Natural killer cell (primary cell): ENCODE data around the gene CDC42EP3. TPM values are rescaled to one million over a fixed set of nuclear protein-coding genes. Genes with fewer than 3 reads are reported as not detected.

Experiments
- ATAC-seq, 3 donors: fragments of 150-1000 bp in 2 of 3; fragments of 200-7000 bp in 1 of 3; cut with Tn5 transposase; 1 replicate in 1 of 3; 2 replicates in 2 of 3; pipeline ENCODE4 v1.10.0; 2021; ENCODE audit warnings: mild to moderate bottlenecking in 2 of 3, moderate library complexity in 2 of 3
- DNase-seq, 2 donors: peaks; one replicate each; pipeline versions ENCODE4 v3.0.0 to v3.0.0-alpha.2; 2013 to 2021; ENCODE audit warnings: mixed read lengths in 1 of 2
- H3K27ac ChIP-seq: one replicate; pipeline ENCODE4 v1.5.1; 2013; ENCODE audit warnings: mild to moderate bottlenecking, low read length
- H3K27me3 ChIP-seq: one replicate; pipeline ENCODE4 v1.6.1; 2013; ENCODE audit warnings: low read length; ENCODE audit not compliant: control insufficient read depth, insufficient read depth
- H3K36me3 ChIP-seq: one replicate; pipeline ENCODE4 v1.6.1; 2013; ENCODE audit warnings: low read length; ENCODE audit not compliant: control insufficient read depth, insufficient read depth
- H3K4me1 ChIP-seq: one replicate; pipeline ENCODE4 v1.6.1; 2013; ENCODE audit warnings: low read length; ENCODE audit not compliant: control insufficient read depth, insufficient read depth
- H3K4me3 ChIP-seq: one replicate; pipeline ENCODE4 v1.5.1; 2013; ENCODE audit warnings: low read length
- H3K9me3 ChIP-seq: one replicate; pipeline ENCODE4 v1.6.1; 2013; ENCODE audit warnings: low read length; ENCODE audit not compliant: control insufficient read depth, insufficient read depth
- H3K27ac Mint-ChIP-seq, 2 donors: one replicate each; pipeline ENCODE4 v1.8.0; 2022; ENCODE audit warnings: mild to moderate bottlenecking in 2 of 2, mixed read lengths in 2 of 2, moderate library complexity in 1 of 2
- H3K27me3 Mint-ChIP-seq, 2 donors: one replicate each; pipeline ENCODE4 v1.8.0; 2022; ENCODE audit warnings: low read depth in 2 of 2, mixed read lengths in 2 of 2
- H3K36me3 Mint-ChIP-seq: one replicate; pipeline ENCODE4 v1.8.0; 2022; ENCODE audit warnings: mixed read lengths
- H3K4me1 Mint-ChIP-seq, 2 donors: one replicate each; pipeline ENCODE4 v1.8.0; 2022; ENCODE audit warnings: mixed read lengths in 2 of 2
- H3K4me3 Mint-ChIP-seq: one replicate; pipeline ENCODE4 v1.8.0; 2022; ENCODE audit warnings: mild to moderate bottlenecking, moderate library complexity, mixed read lengths
- H3K9me3 Mint-ChIP-seq, 2 donors: one replicate each; pipeline ENCODE4 v1.8.0; 2022; ENCODE audit warnings: mixed read lengths in 2 of 2
- WGBS: methylation state at CpG from one replicate; pipeline ENCODE4 v1.1.7; 2013; ENCODE audit warnings: missing lambda C conversion rate; ENCODE audit not compliant: insufficient coverage; 5-methylcytosine and 5-hydroxymethylcytosine counted together
- intact Hi-C: fragments of 100-400 bp; cut with micrococcal nuclease; formaldehyde crosslinking; loops from one replicate; pipeline ENCODE4 v1.14.2; 2022
- total RNA-seq, 4 donors: library from RNA; stranded (reverse); fragments of 120-200 nt in 1 of 4; gene quantifications; one replicate each; pipeline versions ENCODE4 v1.2.3 to v1.2.4, GENCODE V29; 2013 to 2022
- TF ChIP-seq, protein P1 (sequence below): fragments of 200-600 bp; IDR thresholded peaks from one replicate; pipeline ENCODE4 v1.8.0; 2022; ENCODE audit warnings: antibody characterized with exemption

The CDC42EP3 gene
- total RNA-seq, 3 donors from 2014 or later (not counting 1 experiment from before 2014, with no cell fraction given): 73.9 to 105 (median 84.6) TPM

GRCh38 chr2:37616677-37617005, 54.8 kb downstream of the CDC42EP3 start:
- H3K27me3 ChIP-seq: no peaks in the 10 kb centered on the region
- H3K27ac Mint-ChIP-seq: peak overlapping the region; percentile 88 to 92
- DNase-seq (no peak), ATAC-seq (peak in 2 of 3 donors; percentile 20 to 21)
- H3K27ac ChIP-seq: peak overlapping the region; percentile 68
- no peaks in the 10 kb centered on the region for H3K36me3 Mint-ChIP-seq
- 100% methylated on average over 2 of the region's 2 CpGs for WGBS
- peaks cover 71 to 72% of the 10 kb centered on the region in 2 donors for H3K4me1 Mint-ChIP-seq
- no peaks in the 10 kb centered on the region for H3K36me3 ChIP-seq
- intact Hi-C loops: loop anchor here (1.0 to 2.0 kb wide), 2 partner anchors 8 to 16 kb away; no protein-coding TSS in a partner anchor
- no peaks in the 10 kb centered on the region for H3K9me3 Mint-ChIP-seq
- H3K4me3 Mint-ChIP-seq: peak overlapping the region; percentile 7
- peaks cover 40% of the 10 kb centered on the region for H3K4me1 ChIP-seq
- H3K9me3 ChIP-seq: no peaks in the 10 kb centered on the region
- no peaks in the 10 kb centered on the region for H3K27me3 Mint-ChIP-seq
- H3K4me3 ChIP-seq: no peak overlapping the region
- TF ChIP-seq, protein P1, sequence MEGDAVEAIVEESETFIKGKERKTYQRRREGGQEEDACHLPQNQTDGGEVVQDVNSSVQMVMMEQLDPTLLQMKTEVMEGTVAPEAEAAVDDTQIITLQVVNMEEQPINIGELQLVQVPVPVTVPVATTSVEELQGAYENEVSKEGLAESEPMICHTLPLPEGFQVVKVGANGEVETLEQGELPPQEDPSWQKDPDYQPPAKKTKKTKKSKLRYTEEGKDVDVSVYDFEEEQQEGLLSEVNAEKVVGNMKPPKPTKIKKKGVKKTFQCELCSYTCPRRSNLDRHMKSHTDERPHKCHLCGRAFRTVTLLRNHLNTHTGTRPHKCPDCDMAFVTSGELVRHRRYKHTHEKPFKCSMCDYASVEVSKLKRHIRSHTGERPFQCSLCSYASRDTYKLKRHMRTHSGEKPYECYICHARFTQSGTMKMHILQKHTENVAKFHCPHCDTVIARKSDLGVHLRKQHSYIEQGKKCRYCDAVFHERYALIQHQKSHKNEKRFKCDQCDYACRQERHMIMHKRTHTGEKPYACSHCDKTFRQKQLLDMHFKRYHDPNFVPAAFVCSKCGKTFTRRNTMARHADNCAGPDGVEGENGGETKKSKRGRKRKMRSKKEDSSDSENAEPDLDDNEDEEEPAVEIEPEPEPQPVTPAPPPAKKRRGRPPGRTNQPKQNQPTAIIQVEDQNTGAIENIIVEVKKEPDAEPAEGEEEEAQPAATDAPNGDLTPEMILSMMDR: no peak

GRCh38 chr2:37615804-37616676, 55.4 kb downstream of the CDC42EP3 start:
- intact Hi-C loops: loop anchor here (1.0 to 2.0 kb wide), 2 partner anchors 8 to 15 kb away; no protein-coding TSS in a partner anchor
- Mint-ChIP-seq H3K27me3 (no peaks in the 10 kb centered on the region), H3K4me3 (peak overlapping the region; percentile 59), H3K9me3 (no peaks in the 10 kb centered on the region), H3K27ac (peak overlapping the region; percentile 88 to 92), H3K36me3 (no peaks in the 10 kb centered on the region), H3K4me1 (peaks cover 66 to 68% of the 10 kb centered on the region in 2 donors)
- ATAC-seq (peak; percentile 82 to 92 (median 85)), DNase-seq (peak; percentile 59 to 80)
- no peaks in the 10 kb centered on the region for H3K9me3 ChIP-seq
- peaks cover 40% of the 10 kb centered on the region for H3K4me1 ChIP-seq
- 32% methylated on average over 6 of the region's 6 CpGs for WGBS
- H3K27me3 ChIP-seq: no peaks in the 10 kb centered on the region
- H3K4me3 ChIP-seq: no peak overlapping the region
- TF ChIP-seq, protein P1: no peak
- no peaks in the 10 kb centered on the region for H3K36me3 ChIP-seq
- peak overlapping the region; percentile 68 for H3K27ac ChIP-seq

DNA sequence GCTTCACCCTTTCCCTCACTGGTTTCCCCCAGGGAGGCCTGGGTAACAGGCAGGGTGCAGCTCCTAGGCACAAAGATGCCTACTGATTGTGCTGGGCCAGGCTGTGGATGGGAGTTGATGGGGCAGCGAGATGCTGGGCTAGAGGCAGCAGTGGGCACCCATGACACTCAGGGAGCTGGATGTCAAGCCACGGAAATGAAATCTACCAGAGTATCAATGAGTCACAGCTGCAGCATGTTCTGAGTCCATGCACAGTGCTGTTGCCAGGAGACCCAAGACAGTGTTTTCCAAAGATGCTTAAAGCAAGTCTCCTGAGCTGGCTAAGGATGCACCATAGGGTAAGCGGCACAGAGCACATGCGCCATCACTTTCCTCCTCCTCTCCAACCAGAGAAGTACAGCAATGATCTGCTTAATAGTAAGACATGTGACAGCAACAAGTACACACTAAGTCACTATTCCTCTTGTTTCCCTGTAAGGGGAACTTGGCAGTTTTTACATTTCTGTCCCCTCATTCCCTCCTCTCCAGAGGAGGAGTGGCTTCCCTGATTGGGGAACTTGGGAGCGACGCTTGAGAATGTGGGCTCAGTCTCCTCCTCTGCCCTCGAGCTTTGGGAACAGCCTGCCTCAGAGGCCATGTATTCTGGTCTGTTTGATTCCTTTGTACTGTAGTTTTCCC, 57.2 kb downstream of the CDC42EP3 start:
- TF ChIP-seq, protein P1: no peak
- no peaks in the 10 kb centered on the region for H3K9me3 ChIP-seq
- no peak overlapping the region for H3K4me3 Mint-ChIP-seq
- H3K27me3 ChIP-seq: no peaks in the 10 kb centered on the region
- H3K4me3 ChIP-seq: no peak overlapping the region
- peaks cover 61 to 70% of the 10 kb centered on the region in 2 donors for H3K4me1 Mint-ChIP-seq
- H3K27ac ChIP-seq: no peak overlapping the region
- H3K36me3 ChIP-seq: no peaks in the 10 kb centered on the region
- no peaks in the 10 kb centered on the region for H3K9me3 Mint-ChIP-seq
- H3K27ac Mint-ChIP-seq: peak overlapping the region; percentile 88 to 92
- DNase-seq (no peak), ATAC-seq (peak in 1 of 3 donors; percentile 54)
- H3K27me3 Mint-ChIP-seq: no peaks in the 10 kb centered on the region
- peaks cover under 1% of the 10 kb centered on the region for H3K36me3 Mint-ChIP-seq
- peaks cover 38% of the 10 kb centered on the region for H3K4me1 ChIP-seq
- 89% methylated on average over 7 of the region's 7 CpGs for WGBS
- intact Hi-C loops: no loop called here
